Hepatocyte (in vitro differentiated cells): ENCODE measurements around the gene ARF6.

Source experiments
- EZH2 ChIP-seq: fragments of 200-600 bp; sonication (generic); IDR thresholded peaks from 2 replicates; pipeline ENCODE4 v1.6.1; 2016; ENCODE audit warnings: antibody characterized with exemption, mild to moderate bottlenecking, borderline replicate concordance
- TF ChIP-seq, protein P1 (sequence below): fragments of 200-600 bp; sonication (generic); IDR thresholded peaks from 2 replicates; pipeline ENCODE4 v1.5.1; 2016; ENCODE audit warnings: antibody characterized with exemption, mild to moderate bottlenecking; ENCODE audit not compliant: poor library complexity

DNA sequence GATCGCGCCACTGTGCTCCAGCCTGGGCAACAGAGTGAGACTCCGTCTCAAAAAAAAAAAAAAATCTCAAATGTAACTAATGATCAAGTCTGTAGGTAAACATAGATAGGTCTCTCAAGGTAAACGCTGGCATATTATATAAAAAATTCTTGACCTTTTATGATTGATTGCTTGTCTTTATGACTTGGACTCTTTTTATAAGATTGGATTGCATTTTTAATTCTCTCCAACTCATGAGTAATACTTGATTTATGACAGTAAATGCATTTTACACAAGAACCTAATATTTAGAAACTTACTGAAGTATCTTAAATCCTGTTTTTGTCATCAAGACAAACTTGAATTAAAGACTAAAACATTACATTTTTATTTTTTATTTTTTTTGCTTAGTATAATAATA is 16.1 kb downstream of the ARF6 start:
- TF ChIP-seq, protein P1, sequence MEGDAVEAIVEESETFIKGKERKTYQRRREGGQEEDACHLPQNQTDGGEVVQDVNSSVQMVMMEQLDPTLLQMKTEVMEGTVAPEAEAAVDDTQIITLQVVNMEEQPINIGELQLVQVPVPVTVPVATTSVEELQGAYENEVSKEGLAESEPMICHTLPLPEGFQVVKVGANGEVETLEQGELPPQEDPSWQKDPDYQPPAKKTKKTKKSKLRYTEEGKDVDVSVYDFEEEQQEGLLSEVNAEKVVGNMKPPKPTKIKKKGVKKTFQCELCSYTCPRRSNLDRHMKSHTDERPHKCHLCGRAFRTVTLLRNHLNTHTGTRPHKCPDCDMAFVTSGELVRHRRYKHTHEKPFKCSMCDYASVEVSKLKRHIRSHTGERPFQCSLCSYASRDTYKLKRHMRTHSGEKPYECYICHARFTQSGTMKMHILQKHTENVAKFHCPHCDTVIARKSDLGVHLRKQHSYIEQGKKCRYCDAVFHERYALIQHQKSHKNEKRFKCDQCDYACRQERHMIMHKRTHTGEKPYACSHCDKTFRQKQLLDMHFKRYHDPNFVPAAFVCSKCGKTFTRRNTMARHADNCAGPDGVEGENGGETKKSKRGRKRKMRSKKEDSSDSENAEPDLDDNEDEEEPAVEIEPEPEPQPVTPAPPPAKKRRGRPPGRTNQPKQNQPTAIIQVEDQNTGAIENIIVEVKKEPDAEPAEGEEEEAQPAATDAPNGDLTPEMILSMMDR = no peak
- TF ChIP-seq EZH2 = no peak
